ENCODE results near the gene ASCC1. TPM values are rescaled to one million over a fixed set of nuclear protein-coding genes. Genes with fewer than 3 reads are reported as not detected.
"Not testable (repeated sequence)": the region's sequence is repeated elsewhere in the genome, so short reads cannot be mapped to it uniquely, and the experiment has no call there.

The ASCC1 gene
- total RNA-seq, 1 experiment from 2014 or later, result 19.6 TPM

DNA sequence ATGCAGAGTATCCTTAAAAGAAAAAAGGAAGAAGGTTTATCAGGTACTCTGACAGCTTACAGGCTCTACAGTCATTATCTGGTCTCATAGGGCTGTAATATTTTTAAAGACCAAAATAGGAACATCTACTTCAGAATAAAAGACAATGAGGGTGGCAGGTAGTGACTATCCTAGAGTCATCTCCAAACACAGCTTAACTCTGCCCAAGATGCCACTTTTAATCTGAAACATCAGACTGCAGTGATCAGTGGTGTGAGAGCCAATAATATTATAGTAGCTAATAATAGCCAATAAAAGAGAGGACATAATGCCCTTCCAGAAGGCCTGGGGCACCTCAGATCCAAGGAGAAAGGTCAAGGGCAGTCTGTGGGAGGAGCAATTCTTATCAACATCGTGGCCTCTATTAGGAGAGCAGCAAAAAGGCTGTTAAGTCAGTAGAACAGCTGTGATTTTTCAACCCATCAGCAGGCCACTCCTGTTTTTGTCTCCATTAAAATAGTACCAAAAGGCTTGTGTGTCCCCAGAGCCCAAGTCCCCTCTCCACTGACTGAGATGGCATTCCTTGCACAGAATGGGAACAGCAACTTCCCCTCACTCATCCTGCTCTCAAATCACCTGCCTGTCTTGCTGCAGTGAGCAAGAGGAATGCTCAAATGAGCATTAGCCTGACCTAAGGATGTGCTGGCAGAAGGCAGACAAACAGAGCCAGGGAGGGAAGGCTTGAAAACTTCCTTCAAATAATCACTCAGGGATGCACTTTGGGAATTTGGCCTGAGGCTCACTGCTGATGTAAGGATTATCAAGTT, 107.0 kb downstream of the ASCC1 start:
- in situ Hi-C loops (cut with HindIII; ENCODE audit: low sequenced_read_pairs), result no loop called here
- DNase-seq (ENCODE audit: low spot score), result no peak

DNA sequence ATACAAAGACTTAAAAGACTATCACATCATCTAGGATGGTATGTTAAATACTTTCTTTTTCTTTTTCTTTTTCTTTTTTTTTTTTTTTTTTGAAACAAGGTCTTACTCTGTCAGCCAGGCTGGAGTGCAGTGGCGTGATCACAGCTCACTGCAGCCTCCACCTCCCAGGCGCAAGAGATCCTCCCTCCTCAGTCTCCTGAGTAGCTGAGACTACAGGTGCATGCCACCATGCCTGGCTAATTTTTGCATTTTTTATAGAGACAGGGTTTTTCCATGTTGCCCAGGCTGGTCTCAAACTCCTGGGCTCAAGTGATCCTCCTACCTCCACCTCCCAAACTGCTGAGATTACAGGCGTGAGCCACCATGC, 108.1 kb downstream of the ASCC1 start:
- DNase-seq (ENCODE audit: low spot score); in situ Hi-C loops (cut with HindIII; ENCODE audit: low sequenced_read_pairs): not testable (repeated sequence)

DNA sequence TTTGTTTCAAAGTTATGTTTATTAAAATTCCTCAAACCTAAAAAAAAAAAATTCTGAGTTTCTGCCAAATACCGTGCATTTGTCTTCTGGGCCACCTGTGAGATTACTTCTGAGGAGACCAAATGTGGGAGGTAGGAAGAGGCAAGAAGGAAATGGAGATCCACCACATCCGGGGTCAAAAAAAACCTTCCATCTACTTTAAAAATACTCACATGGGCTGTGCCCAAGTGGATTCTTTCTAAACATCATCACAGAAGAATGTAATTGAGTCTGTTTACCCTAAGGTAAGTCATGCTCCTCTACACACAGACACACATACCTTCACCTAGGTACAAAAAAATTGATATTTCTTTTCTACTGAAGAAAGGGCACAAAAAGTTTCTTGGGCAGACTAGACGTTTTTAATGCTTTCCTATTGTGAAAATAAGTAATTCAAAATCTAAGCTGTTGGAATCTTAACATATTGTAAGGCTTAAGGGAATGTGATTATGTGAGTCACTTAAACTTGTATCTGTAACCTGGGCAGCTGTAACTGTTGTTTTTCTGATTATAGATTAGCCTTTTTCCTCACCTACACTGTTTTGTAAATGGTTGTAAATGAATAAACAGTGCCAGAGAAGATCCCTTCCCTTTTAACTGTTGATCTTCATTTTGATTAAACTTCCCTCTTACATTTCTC, 108.6 kb downstream of the ASCC1 start:
- in situ Hi-C loops (cut with HindIII; ENCODE audit: low sequenced_read_pairs), result no loop called here
- no peak for DNase-seq (ENCODE audit: low spot score)

DNA sequence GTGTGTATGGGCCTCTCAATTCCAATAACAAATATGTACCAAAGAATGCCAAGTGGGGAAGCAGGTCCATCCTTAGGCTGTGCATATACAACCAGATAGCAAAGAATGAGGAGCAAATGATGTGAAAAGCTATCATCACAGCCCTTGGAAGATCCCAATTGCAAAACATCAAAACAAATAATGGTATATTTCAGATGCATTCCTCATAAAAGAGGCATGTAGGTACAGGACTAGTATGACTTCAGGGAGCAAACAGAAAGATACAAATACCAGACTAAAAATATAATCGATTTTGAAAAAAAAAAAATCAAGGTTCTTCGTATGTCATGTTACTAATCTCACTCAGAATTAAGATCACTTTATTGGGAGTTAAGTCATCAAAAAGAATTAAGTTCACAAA, 109.2 kb downstream of the ASCC1 start:
- in situ Hi-C loops (cut with HindIII; ENCODE audit: low sequenced_read_pairs), result no loop called here
- DNase-seq (ENCODE audit: low spot score), result no peak

DNA sequence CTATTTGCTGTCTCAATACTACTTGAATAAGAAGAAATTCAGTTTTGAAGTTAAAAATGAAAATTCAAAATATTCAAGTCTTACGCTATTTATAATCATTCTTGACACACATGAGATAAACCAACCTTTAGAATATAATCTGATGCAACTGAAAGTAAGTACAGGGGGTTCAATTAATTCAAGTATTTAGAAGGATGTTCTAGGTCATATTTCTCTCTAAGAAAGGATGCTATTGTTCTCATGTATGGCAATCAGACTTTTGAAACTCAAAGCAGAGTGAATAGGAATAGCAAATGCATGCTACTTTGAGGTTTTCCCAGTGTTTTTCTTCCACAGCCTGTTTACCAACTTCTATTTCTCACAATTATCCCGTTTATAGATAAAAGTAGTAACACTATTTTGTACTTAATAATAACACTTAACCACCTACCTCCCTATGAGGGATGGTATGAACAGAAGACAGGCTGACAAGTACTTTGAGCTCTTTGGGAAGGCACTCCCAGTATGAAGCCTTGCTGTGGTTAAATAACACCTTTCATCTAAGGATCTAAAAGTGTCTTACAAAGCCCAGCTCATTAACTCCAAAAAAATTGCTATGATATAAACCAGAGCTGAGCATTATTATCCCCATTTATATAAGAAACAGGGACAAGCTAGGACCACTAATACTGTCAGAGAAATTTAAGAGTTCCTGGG, 109.8 kb downstream of the ASCC1 start:
- in situ Hi-C loops (cut with HindIII; ENCODE audit: low sequenced_read_pairs), result no loop called here
- no peak for DNase-seq (ENCODE audit: low spot score)

DNA sequence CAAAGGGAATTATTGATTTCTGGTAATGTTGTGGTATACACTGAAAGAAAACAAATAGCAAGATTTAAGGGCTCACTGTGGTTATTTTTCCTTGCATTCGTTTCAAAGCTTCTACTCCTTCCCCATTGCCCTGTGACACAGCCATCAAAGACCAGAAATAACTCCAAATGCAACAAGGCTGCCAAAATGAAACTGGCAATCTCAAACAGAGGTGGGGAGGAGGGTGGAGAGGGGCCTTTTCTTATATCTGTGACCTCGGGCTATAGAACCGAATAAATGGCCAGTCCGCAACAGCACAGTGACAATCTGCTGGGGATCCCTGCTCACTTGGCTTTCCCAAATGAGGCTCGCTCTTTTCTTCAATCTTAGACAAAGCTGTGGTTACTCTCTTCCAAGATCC, 110.4 kb downstream of the ASCC1 start:
- no peak for DNase-seq (ENCODE audit: low spot score)
- in situ Hi-C loops (cut with HindIII; ENCODE audit: low sequenced_read_pairs), result no loop called here

DNA sequence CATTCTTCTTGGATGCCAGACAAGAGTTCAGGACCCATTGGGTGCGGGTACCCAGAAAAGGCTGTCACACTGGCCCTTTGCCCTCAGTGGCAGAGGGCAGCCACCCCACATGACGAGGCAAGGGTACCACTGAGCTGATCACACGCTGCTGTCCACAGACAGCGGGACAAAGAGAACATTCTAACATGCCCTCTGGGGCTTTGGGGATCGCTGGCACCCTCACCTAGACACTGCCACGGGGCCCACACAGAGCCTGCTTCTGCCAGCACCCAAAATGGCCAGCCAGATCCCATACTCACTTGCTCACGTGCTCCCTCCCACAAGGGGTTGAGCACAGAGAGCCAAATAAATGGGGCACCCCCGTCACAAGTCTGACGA, 111.0 kb downstream of the ASCC1 start:
- in situ Hi-C loops (cut with HindIII; ENCODE audit: low sequenced_read_pairs), result no loop called here
- no peak for DNase-seq (ENCODE audit: low spot score)

DNA sequence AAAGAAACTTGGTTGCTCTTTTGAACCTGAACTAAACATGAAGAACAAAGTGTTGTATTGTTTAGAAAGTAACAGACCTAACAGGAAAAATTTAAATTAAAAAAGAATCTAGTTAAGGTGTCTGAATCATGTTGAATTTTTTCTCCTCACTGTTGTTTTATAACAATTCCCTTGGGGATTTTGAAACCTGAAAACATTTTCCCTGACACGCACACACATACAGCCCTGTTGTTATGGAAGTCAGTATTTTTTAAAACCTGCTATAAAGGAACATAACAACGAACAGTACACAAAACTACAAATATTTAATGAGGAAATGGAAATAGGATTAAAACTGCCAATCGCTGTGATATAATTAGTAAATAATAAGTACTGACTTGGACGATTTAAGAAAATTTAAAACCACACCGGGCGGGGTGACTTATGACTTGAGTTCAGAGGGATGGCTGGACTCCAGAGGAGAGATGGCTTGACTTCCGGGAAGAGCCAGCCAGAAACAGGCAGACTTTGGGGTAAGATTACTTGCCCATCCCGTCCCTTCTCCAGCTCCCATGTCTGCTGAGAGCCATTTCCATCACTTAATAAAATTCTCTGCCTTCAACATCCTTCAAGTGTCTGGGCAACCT, 111.5 kb downstream of the ASCC1 start:
- in situ Hi-C loops (cut with HindIII; ENCODE audit: low sequenced_read_pairs), result no loop called here
- no peak for DNase-seq (ENCODE audit: low spot score)

DNA sequence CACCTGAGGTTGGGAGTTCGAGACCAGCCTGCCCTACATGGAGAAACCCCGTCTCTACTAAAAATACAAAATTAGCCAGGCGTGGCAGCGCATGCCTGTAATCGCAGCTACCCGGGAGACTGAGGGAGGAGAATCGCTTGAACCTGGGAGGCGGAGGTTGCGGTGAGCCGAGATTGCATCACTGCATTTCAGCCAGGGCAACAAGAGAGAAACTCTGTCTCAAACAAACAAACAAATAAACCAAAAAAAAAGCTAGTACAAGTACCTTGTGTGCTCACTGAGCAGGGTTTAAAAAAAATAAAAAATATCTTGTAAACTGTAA, 116.5 kb downstream of the ASCC1 start:
- DNase-seq (ENCODE audit: low spot score), result no peak
- in situ Hi-C loops (cut with HindIII; ENCODE audit: low sequenced_read_pairs), result no loop called here

DNA sequence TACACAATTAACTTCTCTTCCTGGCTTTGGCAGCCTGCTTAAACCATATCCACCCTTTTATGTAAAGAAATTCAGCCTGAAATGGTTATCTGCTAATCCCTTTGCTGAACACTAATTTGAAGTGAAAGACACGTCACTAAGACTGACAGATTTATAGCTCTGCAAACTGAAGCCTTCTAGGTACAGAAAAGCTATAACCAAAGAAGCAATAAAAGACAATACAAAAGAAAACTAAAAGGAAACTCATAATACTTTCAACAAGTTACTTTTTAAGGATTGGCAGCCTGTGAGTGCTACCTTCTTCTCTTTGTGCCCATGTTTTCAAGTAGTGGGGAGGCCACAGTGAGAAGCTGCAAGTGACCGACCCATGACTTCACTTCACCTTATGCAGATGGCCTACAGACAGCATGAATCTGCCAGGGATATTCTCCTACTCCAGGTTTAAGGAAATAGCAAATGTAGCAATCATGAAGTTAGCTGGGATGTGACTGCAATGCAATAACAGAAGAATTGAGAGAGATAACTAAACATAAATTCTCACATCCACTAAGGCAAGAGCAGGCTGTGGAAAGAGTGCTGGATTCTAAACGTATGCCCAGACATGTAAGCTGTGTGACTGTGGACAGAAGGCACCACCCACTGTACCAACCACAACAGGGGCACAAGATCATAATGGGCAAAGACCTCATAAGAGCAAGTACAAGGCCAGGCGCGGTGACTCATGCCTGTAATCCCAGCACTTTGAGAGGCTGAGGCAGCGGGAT, 117.1 kb downstream of the ASCC1 start:
- no peak for DNase-seq (ENCODE audit: low spot score)
- in situ Hi-C loops (cut with HindIII; ENCODE audit: low sequenced_read_pairs), result no loop called here

DNA sequence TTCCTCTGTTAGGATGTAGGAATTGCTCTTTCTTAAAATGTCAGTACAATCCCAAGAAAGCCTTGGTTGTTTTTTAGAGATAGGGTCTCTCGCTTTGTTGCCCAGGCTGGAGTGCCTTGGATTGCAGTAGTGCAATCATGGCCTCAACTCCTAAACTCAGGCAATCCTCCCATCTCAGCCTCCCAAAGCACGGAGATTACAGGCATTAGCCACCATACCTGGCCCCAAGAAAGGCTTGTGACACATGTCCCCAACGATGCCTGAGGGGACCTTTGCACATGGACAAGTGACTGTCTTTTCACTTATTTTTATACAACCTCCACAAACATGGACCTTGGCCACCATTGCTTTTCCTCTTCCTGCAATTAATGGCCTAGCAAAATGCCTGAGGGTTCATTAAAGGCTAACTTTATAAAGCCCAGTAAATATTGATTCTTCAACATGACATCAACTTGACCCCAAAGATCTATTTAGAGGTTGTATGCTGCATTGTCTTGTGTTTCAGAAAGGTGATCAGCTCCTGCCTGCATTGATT, 117.7 kb downstream of the ASCC1 start:
- in situ Hi-C loops (cut with HindIII; ENCODE audit: low sequenced_read_pairs), result no loop called here
- DNase-seq (ENCODE audit: low spot score), result no peak

DNA sequence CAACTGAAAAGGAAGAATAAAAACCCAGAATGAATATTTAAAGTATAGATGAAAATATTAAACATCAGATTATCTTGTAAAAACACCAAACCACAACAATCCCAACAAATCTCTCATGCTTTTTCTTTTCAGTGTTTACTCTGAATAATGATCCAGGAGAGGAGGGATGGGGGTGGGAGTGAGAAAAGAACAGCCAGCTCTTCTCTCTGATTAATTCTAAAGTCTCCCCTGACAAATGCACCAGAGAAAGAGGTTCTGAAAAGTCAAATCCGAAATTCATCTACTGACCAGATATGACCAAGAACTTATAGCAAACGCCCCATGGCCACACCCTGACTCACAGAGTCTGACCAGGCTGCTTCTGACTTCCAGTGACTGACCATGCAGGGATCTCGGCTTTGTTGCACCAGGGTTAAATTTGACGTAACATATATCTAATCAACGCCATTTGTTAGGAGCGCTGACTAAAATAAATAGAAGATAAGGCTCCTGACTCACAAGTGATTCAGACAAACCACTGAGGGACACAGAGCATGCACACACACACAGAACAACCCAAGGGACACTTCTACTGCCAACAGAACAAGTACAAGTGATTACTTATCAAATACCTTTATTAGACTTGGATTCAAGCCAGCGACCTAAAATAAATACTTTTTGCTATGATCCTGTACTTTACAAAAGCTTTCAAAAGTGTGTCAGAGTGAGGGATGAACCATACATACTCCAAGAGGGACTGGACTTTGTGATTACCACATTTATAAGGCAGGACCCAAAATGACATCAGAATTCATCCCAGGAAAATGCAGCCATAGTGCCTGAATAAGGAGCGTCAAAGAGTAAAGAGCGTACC, 118.4 kb downstream of the ASCC1 start:
- no peak for DNase-seq (ENCODE audit: low spot score)
- in situ Hi-C loops (cut with HindIII; ENCODE audit: low sequenced_read_pairs), result no loop called here

DNA sequence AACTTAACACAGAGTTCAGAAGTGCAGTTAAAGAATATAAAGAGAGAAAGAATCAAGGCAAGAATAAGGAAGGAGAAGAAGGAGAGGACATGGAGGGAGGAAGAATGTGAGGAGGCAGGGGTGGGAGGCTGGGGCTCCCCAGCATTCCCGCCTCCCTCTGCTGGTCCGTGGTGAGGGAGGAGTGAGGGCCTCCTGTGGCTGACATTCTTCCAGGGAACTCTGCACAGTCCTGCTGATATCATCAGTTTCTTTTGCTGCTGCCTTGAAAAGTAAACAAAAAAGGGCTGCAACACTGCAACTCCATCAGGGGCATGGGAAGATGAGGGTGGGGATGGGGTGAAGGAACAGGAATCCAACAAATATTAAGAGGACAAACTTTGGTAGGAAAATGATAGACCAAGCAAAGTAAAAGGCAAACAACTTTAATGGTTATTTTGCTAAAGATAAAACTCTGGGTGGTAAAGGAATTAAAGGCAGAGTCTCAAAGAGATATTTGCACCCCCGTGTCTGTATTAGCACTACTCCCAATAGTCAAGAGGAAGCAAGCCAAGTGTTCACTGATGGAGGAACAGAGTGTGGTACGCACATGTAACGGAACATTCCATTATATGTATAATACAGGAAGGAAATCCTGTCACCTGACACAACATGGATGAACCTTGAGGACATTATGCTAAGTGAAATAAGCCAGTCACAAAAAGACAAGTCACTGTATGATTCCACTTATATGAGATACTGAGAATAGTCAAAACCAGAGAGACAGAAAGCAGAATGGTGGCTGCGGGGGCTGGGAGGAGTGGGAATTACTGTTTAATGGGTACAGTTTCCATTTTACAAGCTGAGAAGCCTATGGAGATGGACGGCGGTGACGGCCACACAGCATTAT, 119.7 kb downstream of the ASCC1 start:
- in situ Hi-C loops (cut with HindIII; ENCODE audit: low sequenced_read_pairs), result no loop called here
- no peak for DNase-seq (ENCODE audit: low spot score)

DNA sequence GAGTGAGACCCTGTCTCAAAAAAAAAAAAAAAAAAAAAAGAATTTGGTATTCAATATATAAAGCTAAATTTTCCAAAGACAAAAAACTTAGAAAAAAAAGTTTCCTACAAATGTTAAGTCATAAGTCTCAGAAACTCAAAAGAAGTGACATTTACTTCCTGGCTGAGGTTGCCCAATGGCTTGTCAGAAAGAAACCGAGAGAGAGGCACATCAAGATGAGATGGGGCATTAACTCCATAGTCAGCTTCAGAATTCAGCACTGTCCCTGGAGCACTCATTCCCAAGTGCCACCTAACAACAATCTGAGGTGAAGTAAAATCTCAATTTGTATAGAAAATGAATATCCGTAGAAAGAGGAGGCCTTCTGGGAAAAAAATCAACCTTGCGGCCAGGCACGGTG, 120.9 kb downstream of the ASCC1 start:
- no peak for DNase-seq (ENCODE audit: low spot score)
- in situ Hi-C loops (cut with HindIII; ENCODE audit: low sequenced_read_pairs), result no loop called here

DNA sequence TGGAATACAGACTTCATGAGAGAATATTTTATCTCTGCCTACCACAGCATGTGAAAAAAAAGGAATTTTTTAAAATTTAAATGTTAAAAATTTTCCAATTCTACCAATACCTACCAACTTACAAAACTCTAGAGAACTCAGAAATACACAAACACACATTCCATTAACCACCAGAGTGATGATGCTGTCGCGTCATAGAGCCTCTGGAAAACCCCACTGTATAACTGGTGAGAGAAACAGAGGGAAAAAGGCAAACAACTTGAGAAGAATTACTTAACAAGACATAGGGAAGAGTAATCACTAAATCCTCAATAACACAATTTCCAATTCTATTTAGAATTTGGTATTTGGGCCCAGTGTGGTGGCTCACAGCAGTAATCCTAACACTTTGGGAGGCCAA, 121.5 kb downstream of the ASCC1 start:
- DNase-seq (ENCODE audit: low spot score), result no peak
- in situ Hi-C loops (cut with HindIII; ENCODE audit: low sequenced_read_pairs), result no loop called here

DNA sequence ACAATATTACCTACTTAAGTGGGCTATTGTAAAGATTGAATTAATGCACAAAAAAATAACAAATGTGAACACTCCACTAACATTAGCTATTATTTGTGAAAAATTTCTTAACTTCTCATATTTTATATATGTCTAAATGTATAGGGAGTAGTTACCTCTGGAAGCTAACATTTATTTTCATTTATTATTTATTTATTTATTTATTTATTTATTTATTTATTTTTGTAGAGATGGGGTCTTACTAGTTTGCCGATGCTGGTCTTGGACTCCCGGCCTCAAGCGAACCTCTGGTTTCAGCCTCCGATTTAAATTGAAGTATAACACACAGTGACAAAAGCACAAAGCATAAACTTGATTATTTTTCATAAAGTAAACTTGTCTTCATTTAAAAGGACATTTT, 122.6 kb downstream of the ASCC1 start:
- DNase-seq (ENCODE audit: low spot score), result no peak
- in situ Hi-C loops (cut with HindIII; ENCODE audit: low sequenced_read_pairs), result no loop called here

DNA sequence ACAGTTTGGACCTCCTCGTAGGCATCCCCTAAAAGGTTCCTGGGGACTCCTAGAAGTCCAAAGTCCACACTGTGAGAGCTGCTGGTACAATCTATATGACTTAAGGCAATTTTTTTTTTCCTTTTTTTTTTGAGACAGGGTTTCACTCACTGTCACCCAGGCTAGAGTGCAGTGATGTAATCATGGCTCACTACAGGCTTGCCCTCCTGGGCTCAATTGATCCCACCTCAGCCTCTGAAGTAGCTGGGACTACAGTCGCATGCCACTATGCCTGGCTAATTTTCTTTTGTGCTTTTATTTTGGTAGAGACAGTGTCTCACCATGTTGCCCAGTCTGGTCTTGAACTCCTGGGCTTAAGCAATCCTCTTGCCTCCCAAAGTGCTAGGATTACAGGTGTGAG, 123.1 kb downstream of the ASCC1 start:
- in situ Hi-C loops (cut with HindIII; ENCODE audit: low sequenced_read_pairs), result no loop called here
- no peak for DNase-seq (ENCODE audit: low spot score)
